Measurements from ENCODE around the gene TMEM125. TPM values are rescaled to one million over a fixed set of nuclear protein-coding genes. Genes with fewer than 3 reads are reported as not detected.

TMEM125 gene
- total and polyA plus RNA-seq, 11 donors = 0.11 to 0.68 (median 0.29) TPM; not detected in 5

DNA sequence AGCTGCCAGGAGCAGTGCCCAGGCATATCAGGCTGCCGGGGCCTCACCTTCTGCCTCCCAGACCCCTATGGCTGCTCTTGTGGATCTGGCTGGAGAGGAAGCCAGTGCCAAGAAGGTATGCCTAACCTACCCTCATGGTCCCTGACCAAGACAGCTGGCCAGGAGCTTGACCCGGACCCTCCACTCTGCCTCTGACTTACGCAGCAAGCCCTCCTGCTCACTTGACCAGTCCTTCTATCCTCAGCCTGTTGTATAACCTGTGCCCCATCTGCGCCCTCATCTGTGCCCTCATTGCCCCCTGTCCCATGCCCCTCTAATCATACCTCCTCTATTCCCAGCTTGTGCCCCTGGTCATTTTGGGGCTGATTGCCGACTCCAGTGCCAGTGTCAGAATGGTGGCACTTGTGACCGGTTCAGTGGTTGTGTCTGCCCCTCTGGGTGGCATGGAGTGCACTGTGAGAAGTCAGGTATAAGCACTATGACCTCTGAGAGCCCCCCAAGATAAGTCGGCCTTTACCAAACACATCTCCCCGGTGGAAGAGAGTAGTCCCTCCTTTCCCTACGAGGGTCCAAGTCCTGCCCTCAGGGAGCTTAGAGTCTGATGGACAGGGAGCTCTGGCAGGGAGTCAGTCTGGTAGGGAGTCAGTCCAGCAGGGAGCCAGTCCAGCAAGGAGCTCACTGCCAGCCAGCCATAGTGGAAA is 37.8 kb downstream of the TMEM125 start:
- intact Hi-C loops (cut with DNase I) = no loop called here
- Histone ChIP-seq H3K4me3 (no peak overlapping the region), H3K27ac (no peak overlapping the region), H3K4me1 (peaks cover 0 to 46% (median 16%) of the 10 kb centered on the region in 12 donors), H3K36me3 (peaks cover 0 to 70% (median 9%) of the 10 kb centered on the region in 9 donors), H3K27me3 (no peaks in the 10 kb centered on the region), H3K9me3 (no peaks in the 10 kb centered on the region)
- no peak for DNase-seq
- ATAC-seq = no peak
- 95 to 97% (median 96%) methylated on average over 5 to 9 of the region's 9 CpGs for WGBS, 4 donors
- TF ChIP-seq, protein P1, sequence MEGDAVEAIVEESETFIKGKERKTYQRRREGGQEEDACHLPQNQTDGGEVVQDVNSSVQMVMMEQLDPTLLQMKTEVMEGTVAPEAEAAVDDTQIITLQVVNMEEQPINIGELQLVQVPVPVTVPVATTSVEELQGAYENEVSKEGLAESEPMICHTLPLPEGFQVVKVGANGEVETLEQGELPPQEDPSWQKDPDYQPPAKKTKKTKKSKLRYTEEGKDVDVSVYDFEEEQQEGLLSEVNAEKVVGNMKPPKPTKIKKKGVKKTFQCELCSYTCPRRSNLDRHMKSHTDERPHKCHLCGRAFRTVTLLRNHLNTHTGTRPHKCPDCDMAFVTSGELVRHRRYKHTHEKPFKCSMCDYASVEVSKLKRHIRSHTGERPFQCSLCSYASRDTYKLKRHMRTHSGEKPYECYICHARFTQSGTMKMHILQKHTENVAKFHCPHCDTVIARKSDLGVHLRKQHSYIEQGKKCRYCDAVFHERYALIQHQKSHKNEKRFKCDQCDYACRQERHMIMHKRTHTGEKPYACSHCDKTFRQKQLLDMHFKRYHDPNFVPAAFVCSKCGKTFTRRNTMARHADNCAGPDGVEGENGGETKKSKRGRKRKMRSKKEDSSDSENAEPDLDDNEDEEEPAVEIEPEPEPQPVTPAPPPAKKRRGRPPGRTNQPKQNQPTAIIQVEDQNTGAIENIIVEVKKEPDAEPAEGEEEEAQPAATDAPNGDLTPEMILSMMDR (IDR thresholded peaks at IDR 0.05) = no peak
- TF ChIP-seq POLR2A (IDR thresholded peaks at IDR 0.05) = no peak

DNA sequence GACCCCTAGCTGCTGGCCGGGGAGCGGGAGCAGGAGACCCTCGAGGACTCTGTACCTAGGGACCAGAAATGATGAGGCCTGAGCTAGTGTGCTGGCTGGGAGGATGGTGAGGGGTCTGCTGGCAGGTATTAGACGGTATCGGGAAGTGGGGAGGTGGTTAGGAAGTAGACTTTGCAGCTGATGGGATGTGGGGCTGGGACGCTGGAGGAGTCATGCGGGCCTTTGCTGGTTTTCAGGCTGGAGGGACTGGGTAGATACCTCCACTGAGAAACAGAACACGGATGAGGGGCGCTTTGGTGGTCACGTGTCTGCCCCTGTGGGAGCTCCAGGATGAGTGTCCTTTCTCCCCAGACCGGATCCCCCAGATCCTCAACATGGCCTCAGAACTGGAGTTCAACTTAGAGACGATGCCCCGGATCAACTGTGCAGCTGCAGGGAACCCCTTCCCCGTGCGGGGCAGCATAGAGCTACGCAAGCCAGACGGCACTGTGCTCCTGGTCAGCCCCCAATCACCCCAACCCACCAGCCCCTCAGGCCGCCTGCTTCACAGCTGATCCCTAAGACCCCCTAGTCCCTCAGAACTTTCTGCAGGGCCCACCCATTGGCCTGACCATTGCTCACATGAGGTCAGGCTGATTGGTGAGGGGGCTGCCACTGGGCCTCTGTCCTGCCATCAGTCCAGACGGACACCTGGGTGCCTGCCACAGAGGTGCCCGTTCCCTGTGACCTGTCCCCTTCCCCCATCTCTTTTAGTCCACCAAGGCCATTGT is 39.0 kb downstream of the TMEM125 start:
- Histone ChIP-seq H3K9me3 (no peaks in the 10 kb centered on the region), H3K4me1 (peaks cover 0 to 33% (median 6%) of the 10 kb centered on the region in 12 donors), H3K27ac (no peak overlapping the region), H3K36me3 (peaks cover 0 to 75% (median 9%) of the 10 kb centered on the region in 9 donors), H3K4me3 (no peak overlapping the region), H3K27me3 (no peaks in the 10 kb centered on the region)
- 93 to 95% (median 94%) methylated on average over 17 to 20 of the region's 20 CpGs for WGBS, 4 donors
- DNase-seq (no peak), ATAC-seq (no peak)
- TF ChIP-seq POLR2A (IDR thresholded peaks at IDR 0.05) = no peak
- TF ChIP-seq, protein P1 (IDR thresholded peaks at IDR 0.05) = no peak
- intact Hi-C loops (cut with DNase I) = no loop called here

DNA sequence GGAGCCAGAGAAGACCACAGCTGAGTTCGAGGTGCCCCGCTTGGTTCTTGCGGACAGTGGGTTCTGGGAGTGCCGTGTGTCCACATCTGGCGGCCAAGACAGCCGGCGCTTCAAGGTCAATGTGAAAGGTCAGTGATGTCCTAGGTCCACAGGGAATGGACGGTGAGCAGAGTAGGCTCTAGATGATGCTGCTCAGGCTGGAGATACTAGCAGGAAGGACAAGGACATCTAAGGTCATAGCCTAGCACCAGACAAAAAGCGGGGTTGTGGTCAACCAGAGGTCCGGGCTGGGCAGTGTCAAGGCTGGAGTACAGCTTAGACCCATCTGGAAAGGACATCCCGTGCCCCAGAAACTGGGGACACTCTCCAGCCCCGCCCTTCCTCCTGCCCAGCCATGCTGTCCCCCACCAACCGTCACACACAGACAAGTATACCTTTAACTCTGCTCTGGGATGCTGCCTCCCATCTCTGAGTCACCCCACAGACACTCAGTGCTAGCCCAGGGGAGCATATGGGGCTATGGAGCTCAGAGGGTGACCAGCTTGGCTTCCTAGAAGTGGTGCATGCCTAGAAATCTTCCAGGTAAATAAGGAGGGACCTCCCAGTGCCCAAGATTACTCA is 39.7 kb downstream of the TMEM125 start:
- Histone ChIP-seq H3K27me3 (no peaks in the 10 kb centered on the region), H3K27ac (no peak overlapping the region), H3K4me1 (peaks cover 0 to 27% (median under 1%) of the 10 kb centered on the region in 12 donors), H3K36me3 (peaks cover 0 to 82% (median 9%) of the 10 kb centered on the region in 9 donors), H3K9me3 (no peaks in the 10 kb centered on the region), H3K4me3 (no peak overlapping the region)
- ATAC-seq (no peak), DNase-seq (no peak)
- intact Hi-C loops (cut with DNase I) = no loop called here
- no peak for TF ChIP-seq POLR2A (IDR thresholded peaks at IDR 0.05)
- TF ChIP-seq, protein P1 (IDR thresholded peaks at IDR 0.05) = no peak
- WGBS, 4 donors = 85 to 91% (median 88%) methylated on average over 7 to 13 of the region's 13 CpGs

DNA sequence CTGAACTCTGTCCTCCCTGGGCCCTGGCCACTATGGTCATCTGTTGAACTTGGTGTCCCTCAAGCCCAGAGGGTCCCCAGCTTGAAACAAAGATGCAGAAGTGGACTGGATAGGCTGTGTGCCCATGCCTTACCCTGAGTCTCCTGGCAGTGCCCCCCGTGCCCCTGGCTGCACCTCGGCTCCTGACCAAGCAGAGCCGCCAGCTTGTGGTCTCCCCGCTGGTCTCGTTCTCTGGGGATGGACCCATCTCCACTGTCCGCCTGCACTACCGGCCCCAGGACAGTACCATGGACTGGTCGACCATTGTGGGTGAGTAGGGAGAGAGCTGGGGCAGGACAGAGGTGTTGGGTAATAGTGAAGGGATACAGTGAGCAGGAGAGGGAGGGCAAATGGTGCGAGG is 41.7 kb downstream of the TMEM125 start:
- no peak overlapping the region for H3K27ac ChIP-seq
- no peak for TF ChIP-seq POLR2A (IDR thresholded peaks at IDR 0.05)
- TF ChIP-seq, protein P1 (IDR thresholded peaks at IDR 0.05) = no peak
- H3K4me3 ChIP-seq = no peak overlapping the region
- peaks cover 0 to 13% (median 0%) of the 10 kb centered on the region in 12 donors for H3K4me1 ChIP-seq
- intact Hi-C loops (cut with DNase I) = no loop called here
- no peaks in the 10 kb centered on the region for H3K27me3 ChIP-seq
- peaks cover 0 to 76% (median 9%) of the 10 kb centered on the region in 9 donors for H3K36me3 ChIP-seq
- DNase-seq (no peak), ATAC-seq (no peak)
- H3K9me3 ChIP-seq = no peaks in the 10 kb centered on the region
- WGBS, 4 donors = 92 to 98% (median 95%) methylated on average over 9 of the region's 9 CpGs

Measured in heart left ventricle (tissue), 16 donors.